Endothelial cell (in vitro differentiated cells): ENCODE results near the gene KCTD3. TPM values are rescaled to one million over a fixed set of nuclear protein-coding genes. Genes with fewer than 3 reads are reported as not detected.

ENCODE experiments used
- DNase-seq: peaks from one replicate; pipeline ENCODE4 v3.0.0; 2021; ENCODE audit warnings: low spot score
- H3K27ac Mint-ChIP-seq: one replicate; pipeline ENCODE4 v1.8.0; 2021; ENCODE audit warnings: mixed read lengths, inconsistent platforms; ENCODE audit not compliant: unreplicated experiment
- H3K27me3 Mint-ChIP-seq: one replicate; pipeline ENCODE4 v1.8.0; 2021; ENCODE audit warnings: mild to moderate bottlenecking, moderate library complexity, mixed read lengths, inconsistent platforms; ENCODE audit not compliant: unreplicated experiment
- H3K36me3 Mint-ChIP-seq: one replicate; pipeline ENCODE4 v1.8.0; 2021; ENCODE audit warnings: mild to moderate bottlenecking, low read depth, mixed read lengths, inconsistent platforms; ENCODE audit not compliant: unreplicated experiment
- H3K4me1 Mint-ChIP-seq: one replicate; pipeline ENCODE4 v1.8.0; 2021; ENCODE audit warnings: mild to moderate bottlenecking, mixed read lengths, inconsistent platforms; ENCODE audit not compliant: unreplicated experiment
- H3K4me3 Mint-ChIP-seq: one replicate; pipeline ENCODE4 v1.8.0; 2021; ENCODE audit warnings: mild to moderate bottlenecking, mixed read lengths, inconsistent platforms; ENCODE audit not compliant: unreplicated experiment
- H3K9me3 Mint-ChIP-seq: one replicate; pipeline ENCODE4 v1.8.0; 2021; ENCODE audit warnings: mixed read lengths, inconsistent platforms; ENCODE audit not compliant: unreplicated experiment
- CTCF ChIP-seq: fragments of 200-600 bp; sonication (generic); IDR thresholded peaks from one replicate; pipeline ENCODE4 v1.5.0; 2021; ENCODE audit warnings: antibody characterized with exemption; ENCODE audit not compliant: unreplicated experiment
- total RNA-seq: library from RNA; stranded (reverse); fragmentation: NEBNext Ultra II Directional; extraction: Animal tissue kit (Norgen Biotek cat#: 25700); gene quantifications from one replicate; pipeline ENCODE4 v1.2.1, GENCODE V29; 2021; ENCODE audit not compliant: unreplicated experiment

The KCTD3 gene
- total RNA-seq, 1 donor from 2014 or later: 32.9 TPM

- DNase-seq: no peak
Measured at GRCh38 chr1:215543806-215544205, 23.3 kb upstream of the KCTD3 start.

GRCh38 chr1:215544566-215544965 is 22.5 kb upstream of the KCTD3 start:
- Mint-ChIP-seq H3K27ac (no peak overlapping the region), H3K4me3 (no peak overlapping the region), H3K9me3 (no peaks in the 10 kb centered on the region), H3K4me1 (no peaks in the 10 kb centered on the region), H3K36me3 (no peaks in the 10 kb centered on the region), H3K27me3 (peaks cover 2% of the 10 kb centered on the region)
- no peak for DNase-seq
- TF ChIP-seq CTCF: no peak

More at GRCh38 chr1:215543806-215544205, 23.3 kb upstream of the KCTD3 start:
- Mint-ChIP-seq H3K4me1 (no peaks in the 10 kb centered on the region), H3K9me3 (no peaks in the 10 kb centered on the region), H3K27ac (no peak overlapping the region), H3K4me3 (no peak overlapping the region), H3K36me3 (no peaks in the 10 kb centered on the region), H3K27me3 (peaks cover 2% of the 10 kb centered on the region)
- TF ChIP-seq CTCF: no peak

- no peaks in the 10 kb centered on the region for H3K36me3 Mint-ChIP-seq
- H3K27ac Mint-ChIP-seq: no peak overlapping the region
- H3K4me3 Mint-ChIP-seq: no peak overlapping the region
- DNase-seq: no peak
- no peaks in the 10 kb centered on the region for H3K9me3 Mint-ChIP-seq
- peaks cover 2% of the 10 kb centered on the region for H3K27me3 Mint-ChIP-seq
- H3K4me1 Mint-ChIP-seq: no peaks in the 10 kb centered on the region
- no peak for TF ChIP-seq CTCF
Measured at GRCh38 chr1:215545096-215545495, 22.0 kb upstream of the KCTD3 start.

- no peak overlapping the region for H3K4me3 Mint-ChIP-seq
- H3K27me3 Mint-ChIP-seq: peaks cover 2% of the 10 kb centered on the region
- no peak overlapping the region for H3K27ac Mint-ChIP-seq
- no peaks in the 10 kb centered on the region for H3K9me3 Mint-ChIP-seq
- no peaks in the 10 kb centered on the region for H3K4me1 Mint-ChIP-seq
- H3K36me3 Mint-ChIP-seq: no peaks in the 10 kb centered on the region
- DNase-seq: no peak
- TF ChIP-seq CTCF: no peak
Measured at GRCh38 chr1:215547011-215547410, 20.1 kb upstream of the KCTD3 start.

- H3K9me3 Mint-ChIP-seq: no peaks in the 10 kb centered on the region
- no peak overlapping the region for H3K4me3 Mint-ChIP-seq
Measured at GRCh38 chr1:215551806-215552205, 15.3 kb upstream of the KCTD3 start.

More at GRCh38 chr1:215551806-215552205, 15.3 kb upstream of the KCTD3 start:
- H3K27ac Mint-ChIP-seq: no peak overlapping the region
- no peaks in the 10 kb centered on the region for H3K4me1 Mint-ChIP-seq
- no peaks in the 10 kb centered on the region for H3K27me3 Mint-ChIP-seq
- H3K36me3 Mint-ChIP-seq: no peaks in the 10 kb centered on the region
- DNase-seq: no peak
- TF ChIP-seq CTCF: no peak
